Measurements from ENCODE around the gene PDCL3.

DNA sequence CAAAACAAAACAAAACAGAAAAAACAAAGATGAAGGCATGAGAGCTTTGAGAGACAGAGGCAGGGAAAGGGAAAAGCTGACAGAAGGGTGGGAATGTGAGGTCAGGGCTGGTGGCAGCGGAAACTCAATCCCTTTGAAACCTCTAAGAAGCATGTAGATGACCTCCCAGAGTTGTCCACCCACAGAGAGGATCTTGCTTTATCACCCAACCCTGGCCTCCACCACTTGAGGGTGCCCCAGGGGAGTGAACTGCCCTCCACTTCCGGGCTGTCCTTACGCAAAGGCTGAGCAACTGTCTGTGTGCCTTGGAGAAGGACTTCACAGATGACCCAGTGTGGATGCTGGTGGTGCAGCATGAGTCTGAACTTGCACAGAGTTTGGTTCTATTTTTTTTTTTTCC, 26.7 kb downstream of the PDCL3 start:
- TF ChIP-seq GATA2 (IDR thresholded peaks at IDR 0.05; ENCODE audit: low read depth, low read length) (no peak), GATA3 (IDR thresholded peaks at IDR 0.05; ENCODE audit: low read depth, low read length) (no peak)

Data from SH-SY5Y (cell line).